HEK293 (cell line): ENCODE data around the gene NUDT16L1.

Source experiments
- CTCF ChIA-PET: fragments of 350-600 bp; formaldehyde crosslinking; extraction: SDS; loops from one replicate; lab custom pipeline; 2021; ENCODE audit warnings: antibody characterized with exemption; lab: Yijun Ruan, JAX
- POLR2A ChIA-PET: fragments of 300-600 bp; formaldehyde crosslinking; extraction: SDS; loops from one replicate; lab custom pipeline; 2020; ENCODE audit warnings: antibody characterized with exemption, inconsistent platforms; lab: Yijun Ruan, JAX
- H3K27ac ChIP-seq: fragments of 200-500 bp; sonication (Bioruptor generic); 2 replicates; pipeline ENCODE4 v1.5.1; 2014; ENCODE audit warnings: low read depth, low read length, control low read depth, inconsistent platforms; ENCODE audit errors: extremely low read depth
- H3K36me3 ChIP-seq, 2 experiments: fragments of 200-500 bp in 1 of 2; sonication (Bioruptor generic) in 1 of 2; 1 replicate in 1 of 2; 2 replicates in 1 of 2; pipeline ENCODE4 v1.5.1; 2014 to 2017; ENCODE audit warnings: inconsistent platforms in 2 of 2, low read length in 2 of 2; ENCODE audit not compliant: control insufficient read depth in 2 of 2, insufficient read depth in 1 of 2
- H3K4me1 ChIP-seq: fragments of 200-500 bp; sonication (Bioruptor generic); 2 replicates; pipeline ENCODE4 v1.5.1; 2014; ENCODE audit warnings: mild to moderate bottlenecking, low read length, inconsistent platforms; ENCODE audit not compliant: control insufficient read depth, insufficient read depth
- H3K4me3 ChIP-seq: 2 replicates; pipeline ENCODE4 v1.5.1; 2011; ENCODE audit warnings: low read depth, mild to moderate bottlenecking, control low read depth, low read length, moderate library complexity
- H3K9me3 ChIP-seq: fragments of 200-500 bp; sonication (Bioruptor generic); 2 replicates; pipeline ENCODE4 v1.5.1; 2014; ENCODE audit warnings: low read depth, low read length, inconsistent platforms; ENCODE audit not compliant: control insufficient read depth, insufficient read depth
- BCL11B ChIP-seq: fragments of 450-650 bp; formaldehyde crosslinking; IDR thresholded peaks from 2 replicates; pipeline ENCODE4 v1.5.1; 2016; ENCODE audit warnings: low read depth, missing biosample characterization, missing genetic modification characterization
- EGR2 ChIP-seq: fragments of 450-650 bp; formaldehyde crosslinking; IDR thresholded peaks from 2 replicates; pipeline ENCODE4 v1.5.1; 2016; ENCODE audit warnings: low read depth, missing biosample characterization, missing genetic modification characterization
- MYNN ChIP-seq: fragments of 450-650 bp; formaldehyde crosslinking; IDR thresholded peaks from 2 replicates; pipeline ENCODE4 v1.5.1; 2016; ENCODE audit warnings: missing biosample characterization, missing genetic modification characterization, borderline replicate concordance
- PRDM1 ChIP-seq: fragments of 450-650 bp; formaldehyde crosslinking; IDR thresholded peaks from 2 replicates; pipeline ENCODE4; 2016; ENCODE audit warnings: missing biosample characterization, missing genetic modification characterization
- SALL2 ChIP-seq: fragments of 450-650 bp; formaldehyde crosslinking; IDR thresholded peaks from 2 replicates; pipeline ENCODE4 v1.5.0; 2017; ENCODE audit warnings: missing biosample characterization, mild to moderate bottlenecking, missing genetic modification characterization, borderline replicate concordance
- ZBTB48 ChIP-seq: fragments of 450-650 bp; formaldehyde crosslinking; IDR thresholded peaks from 2 replicates; pipeline ENCODE4 v1.5.1; 2016; ENCODE audit warnings: missing biosample characterization, missing genetic modification characterization
- ZEB2 ChIP-seq: fragments of 450-650 bp; formaldehyde crosslinking; IDR thresholded peaks from 2 replicates; pipeline ENCODE4 v1.5.1; 2016; ENCODE audit warnings: missing biosample characterization, missing genetic modification characterization
- ZFHX2 ChIP-seq: fragments of 450-650 bp; formaldehyde crosslinking; conservative IDR thresholded peaks from 2 replicates; pipeline ENCODE4 v1.5.1; 2016; ENCODE audit warnings: missing biosample characterization, missing genetic modification characterization
- ZIC2 ChIP-seq: fragments of 450-650 bp; formaldehyde crosslinking; IDR thresholded peaks from 2 replicates; pipeline ENCODE4 v1.5.1; 2016; ENCODE audit warnings: missing biosample characterization, missing genetic modification characterization
- ZNF138 ChIP-seq: fragments of 450-650 bp; formaldehyde crosslinking; IDR thresholded peaks from 2 replicates; pipeline ENCODE4 v1.5.1; 2016; ENCODE audit warnings: missing biosample characterization, missing genetic modification characterization, borderline replicate concordance
- ZNF146 ChIP-seq: fragments of 450-650 bp; formaldehyde crosslinking; IDR thresholded peaks from 2 replicates; pipeline ENCODE4 v1.5.1; 2016; ENCODE audit warnings: missing biosample characterization, missing genetic modification characterization
- ZNF184 ChIP-seq: fragments of 450-650 bp; IDR thresholded peaks from 2 replicates; pipeline ENCODE4 v1.5.1; 2018; ENCODE audit warnings: missing biosample characterization, mild to moderate bottlenecking, missing genetic modification characterization
- ZNF19 ChIP-seq: fragments of 450-650 bp; formaldehyde crosslinking; IDR thresholded peaks from 2 replicates; pipeline ENCODE4; 2016; ENCODE audit warnings: missing biosample characterization, missing genetic modification characterization, low read depth
- ZNF23 ChIP-seq: fragments of 450-650 bp; formaldehyde crosslinking; IDR thresholded peaks from 2 replicates; pipeline ENCODE4 v1.5.1; 2016; ENCODE audit warnings: missing biosample characterization, missing genetic modification characterization, borderline replicate concordance
- ZNF341 ChIP-seq: fragments of 450-650 bp; formaldehyde crosslinking; IDR thresholded peaks from 2 replicates; pipeline ENCODE4; 2016; ENCODE audit warnings: low read depth, missing biosample characterization, missing genetic modification characterization
- ZNF391 ChIP-seq: fragments of 450-650 bp; formaldehyde crosslinking; IDR thresholded peaks from 2 replicates; pipeline ENCODE4 v1.5.1; 2016; ENCODE audit warnings: low read depth, missing biosample characterization, missing genetic modification characterization, borderline replicate concordance
- ZNF426 ChIP-seq: fragments of 450-650 bp; formaldehyde crosslinking; IDR thresholded peaks from 2 replicates; pipeline ENCODE4 v1.5.1; 2017; ENCODE audit warnings: missing biosample characterization, missing genetic modification characterization, mild to moderate bottlenecking, inconsistent platforms, moderate library complexity
- ZNF510 ChIP-seq: fragments of 450-650 bp; formaldehyde crosslinking; IDR thresholded peaks from 2 replicates; pipeline ENCODE4 v1.5.1; 2018; ENCODE audit warnings: mild to moderate bottlenecking, missing genetic modification characterization, missing biosample characterization; ENCODE audit not compliant: insufficient replicate concordance
- ZNF544 ChIP-seq: fragments of 450-650 bp; formaldehyde crosslinking; IDR thresholded peaks from 2 replicates; pipeline ENCODE4 v1.5.0; 2017; ENCODE audit warnings: missing biosample characterization, missing genetic modification characterization
- ZNF549 ChIP-seq: fragments of 450-650 bp; IDR thresholded peaks from 2 replicates; pipeline ENCODE4 v1.5.1; 2018; ENCODE audit warnings: missing biosample characterization, missing genetic modification characterization, mild to moderate bottlenecking, inconsistent platforms, moderate library complexity
- ZNF555 ChIP-seq: fragments of 450-650 bp; formaldehyde crosslinking; conservative IDR thresholded peaks from 2 replicates; pipeline ENCODE4 v1.5.1; 2017; ENCODE audit warnings: missing biosample characterization, mild to moderate bottlenecking, missing genetic modification characterization, inconsistent platforms
- TF ChIP-seq, protein P1 (sequence below): IDR thresholded peaks from 2 replicates; pipeline ENCODE4 v1.6.1; 2011; ENCODE audit warnings: mild to moderate bottlenecking, low read depth, low read length, borderline replicate concordance
- TF ChIP-seq, protein P2 (sequence below): fragments of 450-650 bp; IDR thresholded peaks from 2 replicates; pipeline ENCODE4 v1.5.1; 2018; ENCODE audit warnings: missing biosample characterization, missing genetic modification characterization
- TF ChIP-seq, protein P3 (sequence below): fragments of 450-650 bp; formaldehyde crosslinking; IDR thresholded peaks from 2 replicates; pipeline ENCODE4 v1.5.1; 2016; ENCODE audit warnings: missing biosample characterization, missing genetic modification characterization, borderline replicate concordance

Gene NUDT16L1

DNA sequence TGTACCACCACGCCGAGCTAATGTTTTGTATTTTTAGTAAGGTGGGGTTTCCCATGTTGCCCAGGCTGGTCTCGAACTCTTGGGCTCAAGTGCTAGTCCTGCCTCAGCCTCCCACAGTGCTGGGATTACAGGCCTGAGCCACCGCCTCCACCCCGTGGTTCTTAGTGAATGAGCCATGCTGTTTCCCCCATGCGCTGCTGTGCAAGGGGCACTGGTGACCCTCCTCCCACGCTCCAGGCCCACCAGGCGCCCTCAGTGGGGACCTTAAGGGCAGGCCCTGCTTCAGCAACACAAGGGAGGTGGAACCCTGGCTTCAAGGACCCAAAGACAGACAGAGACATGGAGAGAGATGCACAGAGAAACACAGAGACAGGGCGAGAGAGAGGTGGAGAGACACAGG is 15.4 kb upstream of the NUDT16L1 start:
- Histone ChIP-seq H3K36me3 (peaks cover 5 to 70% of the 10 kb centered on the region in 2 experiments; a peak in 2 of 3 replicates), H3K4me3 (no peak overlapping the region), H3K4me1 (no peaks in the 10 kb centered on the region), H3K27ac (no peak overlapping the region), H3K9me3 (no peaks in the 10 kb centered on the region)
- ChIA-PET CTCF (no interaction called here), POLR2A (no interaction called here)
- TF ChIP-seq EGR2 (tag by site-specific recombination): peak; percentile 62
- no peak for TF ChIP-seq ZNF544 (tag by site-specific recombination)
- TF ChIP-seq, protein P1, sequence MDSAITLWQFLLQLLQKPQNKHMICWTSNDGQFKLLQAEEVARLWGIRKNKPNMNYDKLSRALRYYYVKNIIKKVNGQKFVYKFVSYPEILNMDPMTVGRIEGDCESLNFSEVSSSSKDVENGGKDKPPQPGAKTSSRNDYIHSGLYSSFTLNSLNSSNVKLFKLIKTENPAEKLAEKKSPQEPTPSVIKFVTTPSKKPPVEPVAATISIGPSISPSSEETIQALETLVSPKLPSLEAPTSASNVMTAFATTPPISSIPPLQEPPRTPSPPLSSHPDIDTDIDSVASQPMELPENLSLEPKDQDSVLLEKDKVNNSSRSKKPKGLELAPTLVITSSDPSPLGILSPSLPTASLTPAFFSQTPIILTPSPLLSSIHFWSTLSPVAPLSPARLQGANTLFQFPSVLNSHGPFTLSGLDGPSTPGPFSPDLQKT: no peak
- TF ChIP-seq ZNF138 (tag by site-specific recombination): no peak
- TF ChIP-seq ZIC2 (tag by site-specific recombination): peak; percentile 67
- no peak for TF ChIP-seq PRDM1 (tag by site-specific recombination)
- TF ChIP-seq ZNF23: no peak
- no peak for TF ChIP-seq ZNF510 (tag by site-specific recombination)
- no peak for TF ChIP-seq SALL2 (tag by site-specific recombination)
- peak; percentile 40; the same call in 1 of the 2 replicates for TF ChIP-seq ZFHX2 (tag by site-specific recombination)
- no peak for TF ChIP-seq ZNF549 (tag by site-specific recombination)

DNA sequence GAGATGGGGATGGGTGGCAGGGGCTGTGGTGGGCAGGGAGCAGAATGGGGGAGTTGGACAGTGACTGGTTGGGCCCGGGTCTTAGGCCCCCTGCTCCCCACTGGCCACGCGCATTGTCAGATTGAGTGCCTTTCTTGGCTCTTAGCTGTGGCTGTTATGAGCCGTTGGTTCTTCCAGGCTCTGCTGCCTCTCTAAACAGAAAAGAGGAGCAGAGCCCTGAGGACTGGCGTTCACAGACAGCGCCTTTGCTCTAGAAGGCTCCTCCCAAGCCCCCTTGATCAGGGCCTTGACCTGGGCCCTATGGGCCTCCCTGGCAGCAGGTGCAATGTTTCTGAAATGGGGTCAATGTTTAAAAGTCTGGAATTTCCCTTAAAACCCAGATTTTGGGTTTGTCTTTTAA is 14.8 kb upstream of the NUDT16L1 start:
- no peak overlapping the region for H3K27ac ChIP-seq
- no peak for TF ChIP-seq ZNF341 (tag by site-specific recombination)
- no peak for TF ChIP-seq ZNF146 (tag by site-specific recombination)
- TF ChIP-seq ZNF426 (tag by site-specific recombination): no peak
- TF ChIP-seq MYNN (tag by site-specific recombination): no peak
- no peak for TF ChIP-seq ZNF555 (tag by site-specific recombination)
- TF ChIP-seq, protein P2, sequence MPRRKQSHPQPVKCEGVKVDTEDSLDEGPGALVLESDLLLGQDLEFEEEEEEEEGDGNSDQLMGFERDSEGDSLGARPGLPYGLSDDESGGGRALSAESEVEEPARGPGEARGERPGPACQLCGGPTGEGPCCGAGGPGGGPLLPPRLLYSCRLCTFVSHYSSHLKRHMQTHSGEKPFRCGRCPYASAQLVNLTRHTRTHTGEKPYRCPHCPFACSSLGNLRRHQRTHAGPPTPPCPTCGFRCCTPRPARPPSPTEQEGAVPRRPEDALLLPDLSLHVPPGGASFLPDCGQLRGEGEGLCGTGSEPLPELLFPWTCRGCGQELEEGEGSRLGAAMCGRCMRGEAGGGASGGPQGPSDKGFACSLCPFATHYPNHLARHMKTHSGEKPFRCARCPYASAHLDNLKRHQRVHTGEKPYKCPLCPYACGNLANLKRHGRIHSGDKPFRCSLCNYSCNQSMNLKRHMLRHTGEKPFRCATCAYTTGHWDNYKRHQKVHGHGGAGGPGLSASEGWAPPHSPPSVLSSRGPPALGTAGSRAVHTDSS (tag by site-specific recombination): no peak
- TF ChIP-seq ZNF19 (tag by site-specific recombination): no peak
- TF ChIP-seq, protein P3, sequence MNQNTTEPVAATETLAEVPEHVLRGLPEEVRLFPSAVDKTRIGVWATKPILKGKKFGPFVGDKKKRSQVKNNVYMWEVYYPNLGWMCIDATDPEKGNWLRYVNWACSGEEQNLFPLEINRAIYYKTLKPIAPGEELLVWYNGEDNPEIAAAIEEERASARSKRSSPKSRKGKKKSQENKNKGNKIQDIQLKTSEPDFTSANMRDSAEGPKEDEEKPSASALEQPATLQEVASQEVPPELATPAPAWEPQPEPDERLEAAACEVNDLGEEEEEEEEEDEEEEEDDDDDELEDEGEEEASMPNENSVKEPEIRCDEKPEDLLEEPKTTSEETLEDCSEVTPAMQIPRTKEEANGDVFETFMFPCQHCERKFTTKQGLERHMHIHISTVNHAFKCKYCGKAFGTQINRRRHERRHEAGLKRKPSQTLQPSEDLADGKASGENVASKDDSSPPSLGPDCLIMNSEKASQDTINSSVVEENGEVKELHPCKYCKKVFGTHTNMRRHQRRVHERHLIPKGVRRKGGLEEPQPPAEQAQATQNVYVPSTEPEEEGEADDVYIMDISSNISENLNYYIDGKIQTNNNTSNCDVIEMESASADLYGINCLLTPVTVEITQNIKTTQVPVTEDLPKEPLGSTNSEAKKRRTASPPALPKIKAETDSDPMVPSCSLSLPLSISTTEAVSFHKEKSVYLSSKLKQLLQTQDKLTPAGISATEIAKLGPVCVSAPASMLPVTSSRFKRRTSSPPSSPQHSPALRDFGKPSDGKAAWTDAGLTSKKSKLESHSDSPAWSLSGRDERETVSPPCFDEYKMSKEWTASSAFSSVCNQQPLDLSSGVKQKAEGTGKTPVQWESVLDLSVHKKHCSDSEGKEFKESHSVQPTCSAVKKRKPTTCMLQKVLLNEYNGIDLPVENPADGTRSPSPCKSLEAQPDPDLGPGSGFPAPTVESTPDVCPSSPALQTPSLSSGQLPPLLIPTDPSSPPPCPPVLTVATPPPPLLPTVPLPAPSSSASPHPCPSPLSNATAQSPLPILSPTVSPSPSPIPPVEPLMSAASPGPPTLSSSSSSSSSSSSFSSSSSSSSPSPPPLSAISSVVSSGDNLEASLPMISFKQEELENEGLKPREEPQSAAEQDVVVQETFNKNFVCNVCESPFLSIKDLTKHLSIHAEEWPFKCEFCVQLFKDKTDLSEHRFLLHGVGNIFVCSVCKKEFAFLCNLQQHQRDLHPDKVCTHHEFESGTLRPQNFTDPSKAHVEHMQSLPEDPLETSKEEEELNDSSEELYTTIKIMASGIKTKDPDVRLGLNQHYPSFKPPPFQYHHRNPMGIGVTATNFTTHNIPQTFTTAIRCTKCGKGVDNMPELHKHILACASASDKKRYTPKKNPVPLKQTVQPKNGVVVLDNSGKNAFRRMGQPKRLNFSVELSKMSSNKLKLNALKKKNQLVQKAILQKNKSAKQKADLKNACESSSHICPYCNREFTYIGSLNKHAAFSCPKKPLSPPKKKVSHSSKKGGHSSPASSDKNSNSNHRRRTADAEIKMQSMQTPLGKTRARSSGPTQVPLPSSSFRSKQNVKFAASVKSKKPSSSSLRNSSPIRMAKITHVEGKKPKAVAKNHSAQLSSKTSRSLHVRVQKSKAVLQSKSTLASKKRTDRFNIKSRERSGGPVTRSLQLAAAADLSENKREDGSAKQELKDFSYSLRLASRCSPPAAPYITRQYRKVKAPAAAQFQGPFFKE: no peak
- TF ChIP-seq ZBTB48 (tag by site-specific recombination): no peak
- no peak for TF ChIP-seq BCL11B
- no peak for TF ChIP-seq ZNF391 (tag by site-specific recombination)
- no peak for TF ChIP-seq ZNF184 (tag by site-specific recombination)
- TF ChIP-seq ZEB2: no peak
- no peaks in the 10 kb centered on the region for H3K4me1 ChIP-seq
- H3K4me3 ChIP-seq: no peak overlapping the region
- CTCF ChIA-PET: no interaction called here
- H3K36me3 ChIP-seq: peaks cover 5 to 70% of the 10 kb centered on the region in 2 experiments; a peak in 2 of 3 replicates
- POLR2A ChIA-PET: no interaction called here
- no peaks in the 10 kb centered on the region for H3K9me3 ChIP-seq
